ENCODE measurements around the gene B9D1.

The B9D1 gene

DNA sequence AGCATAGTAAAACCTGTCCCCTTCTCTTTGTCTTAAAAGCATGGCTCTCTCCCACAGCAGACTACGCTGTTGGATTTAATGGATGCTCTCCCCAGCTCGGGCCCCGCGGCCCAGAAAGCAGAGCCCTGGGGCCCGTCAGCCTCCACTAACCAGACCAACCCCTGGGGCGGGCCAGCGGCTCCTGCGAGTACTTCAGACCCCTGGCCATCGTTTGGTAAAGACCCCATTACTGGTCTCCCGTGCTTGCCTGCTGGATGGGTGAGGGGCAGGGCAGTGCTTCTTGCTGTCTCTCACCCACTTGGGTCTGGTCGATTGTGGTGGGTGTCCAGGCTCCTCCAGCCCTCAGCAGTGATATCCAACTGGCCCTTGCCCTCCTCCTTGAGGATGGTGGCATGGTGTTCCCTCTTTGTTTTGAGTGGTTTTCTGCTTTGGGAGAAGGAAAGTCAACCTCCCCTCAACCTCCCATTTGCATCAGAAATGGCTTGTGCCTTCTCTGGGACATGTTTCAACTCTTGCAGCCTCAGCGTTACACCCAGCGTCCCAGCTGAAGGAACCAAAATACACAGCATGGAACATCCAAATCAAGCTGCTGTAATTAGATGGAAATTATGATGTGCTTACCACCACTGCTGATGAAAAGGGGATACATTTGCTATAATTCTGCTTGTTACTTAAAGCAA lies 49.3 kb downstream of the B9D1 start:
- TF ChIP-seq, protein P1, sequence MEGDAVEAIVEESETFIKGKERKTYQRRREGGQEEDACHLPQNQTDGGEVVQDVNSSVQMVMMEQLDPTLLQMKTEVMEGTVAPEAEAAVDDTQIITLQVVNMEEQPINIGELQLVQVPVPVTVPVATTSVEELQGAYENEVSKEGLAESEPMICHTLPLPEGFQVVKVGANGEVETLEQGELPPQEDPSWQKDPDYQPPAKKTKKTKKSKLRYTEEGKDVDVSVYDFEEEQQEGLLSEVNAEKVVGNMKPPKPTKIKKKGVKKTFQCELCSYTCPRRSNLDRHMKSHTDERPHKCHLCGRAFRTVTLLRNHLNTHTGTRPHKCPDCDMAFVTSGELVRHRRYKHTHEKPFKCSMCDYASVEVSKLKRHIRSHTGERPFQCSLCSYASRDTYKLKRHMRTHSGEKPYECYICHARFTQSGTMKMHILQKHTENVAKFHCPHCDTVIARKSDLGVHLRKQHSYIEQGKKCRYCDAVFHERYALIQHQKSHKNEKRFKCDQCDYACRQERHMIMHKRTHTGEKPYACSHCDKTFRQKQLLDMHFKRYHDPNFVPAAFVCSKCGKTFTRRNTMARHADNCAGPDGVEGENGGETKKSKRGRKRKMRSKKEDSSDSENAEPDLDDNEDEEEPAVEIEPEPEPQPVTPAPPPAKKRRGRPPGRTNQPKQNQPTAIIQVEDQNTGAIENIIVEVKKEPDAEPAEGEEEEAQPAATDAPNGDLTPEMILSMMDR (IDR thresholded peaks at IDR 0.05; ENCODE audit: control insufficient read depth, insufficient read depth, low read depth, low read length, missing control alignments) = no peak
- DNase-seq (ENCODE audit: low read depth) = no peak
- H3K4me3 ChIP-seq (ENCODE audit: control insufficient read depth, low read depth, low read length) = no peak overlapping the region

DNA sequence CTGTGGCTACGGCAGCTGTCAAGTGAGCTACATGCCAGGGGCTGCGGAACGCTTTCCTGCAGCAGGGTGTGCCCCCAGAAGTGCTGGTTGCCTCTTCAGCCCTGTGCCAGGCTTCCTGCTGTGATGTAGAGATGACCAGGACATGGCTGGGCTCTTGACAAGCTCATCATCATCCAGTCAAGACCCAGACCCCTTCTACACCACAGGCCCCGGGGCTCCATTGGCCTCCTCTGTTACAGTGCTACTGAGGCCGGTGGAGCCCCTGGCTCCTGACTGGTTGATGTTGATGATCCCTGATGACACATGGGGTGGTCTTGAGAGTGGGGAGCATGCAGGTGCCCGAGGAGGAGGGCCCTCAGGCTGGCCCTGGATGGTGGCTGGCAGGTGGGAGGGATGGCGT lies 50.1 kb downstream of the B9D1 start:
- TF ChIP-seq, protein P1 (IDR thresholded peaks at IDR 0.05; ENCODE audit: control insufficient read depth, insufficient read depth, low read depth, low read length, missing control alignments) = no peak
- no peak overlapping the region for H3K4me3 ChIP-seq (ENCODE audit: control insufficient read depth, low read depth, low read length)
- DNase-seq (ENCODE audit: low read depth) = no peak

DNA sequence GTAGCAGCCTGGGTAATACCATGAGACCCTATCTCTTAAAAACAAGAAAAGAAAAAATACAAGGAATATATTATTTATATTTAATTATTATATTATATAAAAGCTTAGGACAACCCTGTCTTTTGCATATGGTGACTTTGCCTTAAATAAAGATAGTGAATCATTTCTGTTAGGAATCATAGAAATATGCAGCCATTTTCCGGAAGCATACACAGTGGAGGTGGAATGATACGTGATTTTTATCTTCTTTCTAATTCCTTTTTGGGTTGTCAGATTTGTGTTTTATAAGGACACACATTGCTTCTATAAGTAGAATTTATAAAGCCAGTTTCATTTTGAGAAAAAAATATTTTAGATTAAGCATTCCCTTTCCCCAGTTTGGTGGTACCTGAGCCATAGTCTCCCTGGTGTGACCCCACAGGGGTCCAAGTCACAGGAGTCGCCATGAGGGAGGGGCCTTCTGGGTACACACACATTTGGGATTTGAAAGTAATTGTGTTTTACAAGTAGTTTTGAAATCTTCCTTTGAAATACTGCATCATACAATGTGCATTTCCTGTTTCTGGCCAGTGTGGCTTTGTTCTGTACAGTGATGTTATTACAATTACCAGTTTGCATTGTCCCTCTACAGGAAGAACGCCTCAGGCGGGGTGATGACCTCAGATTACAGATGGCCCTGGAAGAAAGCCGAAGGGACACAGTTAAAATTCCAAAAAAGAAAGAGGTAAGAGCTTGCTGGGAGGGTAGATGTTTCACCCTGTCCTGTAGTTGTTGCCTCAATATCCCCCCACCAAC lies 50.9 kb downstream of the B9D1 start:
- no peak overlapping the region for H3K4me3 ChIP-seq (ENCODE audit: control insufficient read depth, low read depth, low read length)
- TF ChIP-seq, protein P1 (IDR thresholded peaks at IDR 0.05; ENCODE audit: control insufficient read depth, insufficient read depth, low read depth, low read length, missing control alignments) = no peak
- DNase-seq (ENCODE audit: low read depth) = no peak

DNA sequence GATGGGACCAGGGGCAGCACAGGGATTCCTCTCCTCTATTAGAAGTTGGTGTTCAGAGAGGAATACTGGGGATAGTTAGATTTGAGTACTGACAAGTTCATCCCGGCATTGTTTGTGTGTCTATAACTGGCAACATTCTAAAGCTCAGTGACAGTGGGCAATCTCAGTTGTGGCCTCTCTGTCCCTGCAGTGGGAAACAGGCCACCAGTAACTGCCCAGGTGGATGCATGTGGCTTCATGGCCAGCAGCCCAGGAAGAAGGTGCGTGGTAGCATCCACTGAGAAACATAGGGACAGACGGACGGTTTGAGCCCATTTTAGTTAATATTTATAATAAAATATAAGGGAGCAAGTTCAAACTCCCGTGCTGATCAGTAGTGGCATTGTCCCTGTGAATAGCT lies 51.5 kb downstream of the B9D1 start:
- TF ChIP-seq, protein P1 (IDR thresholded peaks at IDR 0.05; ENCODE audit: control insufficient read depth, insufficient read depth, low read depth, low read length, missing control alignments) = no peak
- no peak for DNase-seq (ENCODE audit: low read depth)
- H3K4me3 ChIP-seq (ENCODE audit: control insufficient read depth, low read depth, low read length) = no peak overlapping the region

DNA sequence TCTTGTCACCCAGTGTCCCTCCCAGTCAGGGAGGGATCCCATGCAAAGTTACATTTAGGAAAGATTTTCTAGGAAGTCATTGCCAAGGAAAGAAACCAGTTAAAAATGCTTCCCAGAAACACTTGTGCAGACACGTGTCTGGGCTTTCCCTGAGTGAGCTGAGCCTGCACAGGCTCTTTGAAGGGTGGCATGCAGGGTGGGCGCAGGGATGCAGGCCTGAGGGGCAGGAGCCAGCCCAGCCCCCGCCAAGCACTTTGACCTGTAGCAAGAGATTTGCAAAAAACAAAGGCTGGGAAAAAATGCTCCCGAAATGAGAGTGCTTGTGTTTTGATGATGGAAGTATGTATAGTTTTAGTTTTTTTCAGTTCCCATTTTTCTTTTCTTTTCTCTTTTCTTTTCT lies 52.4 kb downstream of the B9D1 start:
- TF ChIP-seq, protein P1 (IDR thresholded peaks at IDR 0.05; ENCODE audit: control insufficient read depth, insufficient read depth, low read depth, low read length, missing control alignments) = no peak
- no peak for DNase-seq (ENCODE audit: low read depth)
- no peak overlapping the region for H3K4me3 ChIP-seq (ENCODE audit: control insufficient read depth, low read depth, low read length)

DNA sequence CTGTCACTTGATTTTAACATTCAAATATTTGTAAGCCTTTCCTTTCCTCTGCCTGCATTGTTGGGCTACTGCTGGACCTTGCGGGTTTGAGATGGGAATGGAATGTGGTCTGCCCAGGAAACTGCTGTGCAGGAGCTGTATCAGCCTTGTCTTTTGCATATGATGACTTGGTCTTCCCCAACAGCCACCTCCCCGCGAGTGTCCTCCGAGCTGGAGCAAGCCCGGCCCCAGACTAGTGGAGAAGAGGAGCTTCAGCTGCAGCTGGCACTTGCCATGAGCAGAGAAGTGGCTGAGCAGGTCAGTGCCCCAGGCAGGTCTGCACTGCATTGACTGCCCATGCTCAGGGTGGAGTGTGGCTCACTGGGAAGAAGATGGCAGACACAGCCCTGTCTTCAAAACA lies 52.8 kb downstream of the B9D1 start:
- DNase-seq (ENCODE audit: low read depth) = no peak
- no peak overlapping the region for H3K4me3 ChIP-seq (ENCODE audit: control insufficient read depth, low read depth, low read length)
- TF ChIP-seq, protein P1 (IDR thresholded peaks at IDR 0.05; ENCODE audit: control insufficient read depth, insufficient read depth, low read depth, low read length, missing control alignments) = no peak
